K562 (cell line): ENCODE results near the gene BLZF1. TPM values are rescaled to one million over a fixed set of nuclear protein-coding genes. Genes with fewer than 3 reads are reported as not detected.

ENCODE experiments used
- BACH1 ChIP-seq: fragments of 200-800 bp; sonication (Bioruptor generic); IDR thresholded peaks from 2 replicates; pipeline ENCODE4 v1.6.1; 2016; ENCODE audit warnings: missing genetic modification characterization, missing compliant biosample characterization
- BCL6 ChIP-seq: fragments of 250-450 bp; sonication (Bioruptor Pico); IDR thresholded peaks from 2 replicates; pipeline ENCODE4 v1.4.0; 2020
- CBFB ChIP-seq: sonication (generic); formaldehyde crosslinking; IDR thresholded peaks from 2 replicates; pipeline ENCODE4 v1.4.0; 2020; ENCODE audit warnings: mild to moderate bottlenecking, missing genetic modification reagents
- CCAR2 ChIP-seq: fragments of 200-400 bp; formaldehyde crosslinking; IDR thresholded peaks from 2 replicates; pipeline ENCODE4 v1.6.1; 2017; ENCODE audit warnings: mild to moderate bottlenecking, low read depth, low read length
- FIP1L1 ChIP-seq: fragments of 200-400 bp; formaldehyde crosslinking; IDR thresholded peaks from 2 replicates; pipeline ENCODE4 v1.6.1; 2018; ENCODE audit warnings: mild to moderate bottlenecking, low read depth, low read length; ENCODE audit not compliant: poor library complexity, severe bottlenecking
- HBP1 ChIP-seq: fragments of 450-650 bp; formaldehyde crosslinking; IDR thresholded peaks from 2 replicates; pipeline ENCODE4 v1.4.0; 2022; ENCODE audit warnings: missing genetic modification characterization
- HNRNPH1 ChIP-seq: fragments of 200-400 bp; formaldehyde crosslinking; optimal IDR thresholded peaks from 2 replicates; pipeline ENCODE3; 2017; ENCODE audit warnings: low read depth, mild to moderate bottlenecking, low read length, moderate library complexity
- KDM4B ChIP-seq, 2 experiments: fragments of 450-650 bp in 1 of 2; sonication (generic) in 1 of 2; IDR thresholded peaks; 2 replicates each; pipeline ENCODE4 v1.6.1; 2016 to 2017; ENCODE audit warnings: borderline replicate concordance in 2 of 2, antibody characterized with exemption in 1 of 2, low read depth in 1 of 2, mild to moderate bottlenecking in 1 of 2
- KLF6 ChIP-seq: fragments of 250-450 bp; sonication (Bioruptor Pico); IDR thresholded peaks from 2 replicates; pipeline ENCODE4 v1.4.0; 2020; ENCODE audit warnings: mild to moderate bottlenecking, moderate library complexity, borderline replicate concordance
- MITF ChIP-seq: IDR thresholded peaks from 2 replicates; pipeline ENCODE4 v1.6.1; 2014; ENCODE audit warnings: antibody characterized with exemption
- NCOA4 ChIP-seq: fragments of 450-650 bp; IDR thresholded peaks from 2 replicates; pipeline ENCODE4 v1.6.1; 2018; ENCODE audit warnings: mild to moderate bottlenecking; ENCODE audit not compliant: partially characterized antibody
- NONO ChIP-seq, 2 experiments: fragments of 200-400 bp in 1 of 2; fragments of 450-650 bp in 1 of 2; formaldehyde crosslinking in 1 of 2; IDR thresholded peaks; 2 replicates each; pipeline ENCODE4 v1.6.1; 2017; ENCODE audit warnings: low read depth in 2 of 2, mild to moderate bottlenecking in 2 of 2, moderate library complexity in 2 of 2, low read length in 1 of 2
- PCBP2 ChIP-seq: fragments of 200-400 bp; formaldehyde crosslinking; IDR thresholded peaks from 2 replicates; pipeline ENCODE4 v1.6.1; 2018; ENCODE audit warnings: low read length, low read depth, mild to moderate bottlenecking, moderate library complexity; ENCODE audit not compliant: poor library complexity, severe bottlenecking
- POU5F1 ChIP-seq: fragments of 150-350 bp; IDR thresholded peaks from 2 replicates; pipeline ENCODE4 v1.6.1; 2014; ENCODE audit warnings: borderline replicate concordance, low read length, low read depth, mild to moderate bottlenecking; ENCODE audit not compliant: partially characterized antibody
- SIX5 ChIP-seq, 2 experiments: IDR thresholded peaks; 2 replicates each; pipeline ENCODE4 v1.6.1; 2011; ENCODE audit warnings: low read length in 2 of 2, borderline replicate concordance in 1 of 2, low read depth in 1 of 2, mild to moderate bottlenecking in 1 of 2, moderate library complexity in 1 of 2; ENCODE audit not compliant: insufficient read depth in 1 of 2
- SRSF3 ChIP-seq: fragments of 200-400 bp; formaldehyde crosslinking; IDR thresholded peaks from 2 replicates; pipeline ENCODE4 v1.6.1; 2016; ENCODE audit warnings: mild to moderate bottlenecking, low read length, moderate library complexity; ENCODE audit not compliant: insufficient read depth
- STAG1 ChIP-seq: sonication (generic); formaldehyde crosslinking; IDR thresholded peaks from 2 replicates; pipeline ENCODE4 v1.5.0; 2020; ENCODE audit warnings: missing genetic modification reagents, borderline replicate concordance
- TBL1XR1 ChIP-seq, 2 experiments: IDR thresholded peaks; 2 replicates each; pipeline ENCODE4 v1.6.1; 2012; ENCODE audit warnings: improper control_type of control experiment in 2 of 2, low read length in 2 of 2, mild to moderate bottlenecking in 1 of 2
- TRIM24 ChIP-seq, 2 experiments: fragments of 450-650 bp; IDR thresholded peaks; 2 replicates each; pipeline ENCODE4 v1.6.1; 2016
- ZEB2 ChIP-seq: fragments of 450-650 bp; IDR thresholded peaks from 2 replicates; pipeline ENCODE4 v1.6.1; 2016
- ZFPM2 ChIP-seq: fragments of 250-450 bp; sonication (Bioruptor Pico); IDR thresholded peaks from 2 replicates; pipeline ENCODE4 v1.5.1; 2022; ENCODE audit warnings: mild to moderate bottlenecking
- ZKSCAN3 ChIP-seq: fragments of 250-450 bp; sonication (Bioruptor Pico); IDR thresholded peaks from 2 replicates; pipeline ENCODE4 v1.4.0; 2020
- ZNF121 ChIP-seq: sonication (generic); formaldehyde crosslinking; conservative IDR thresholded peaks from 2 replicates; pipeline ENCODE4 v1.8.0; 2022; ENCODE audit warnings: missing genetic modification reagents
- ZNF146 ChIP-seq: IDR thresholded peaks from one replicate; pipeline ENCODE4 v1.6.1; 2018; ENCODE audit warnings: missing compliant biosample characterization; ENCODE audit not compliant: unreplicated experiment
- ZNF175 ChIP-seq: fragments of 200-800 bp; sonication (Bioruptor generic); IDR thresholded peaks from 2 replicates; pipeline ENCODE4 v1.6.1; 2016; ENCODE audit warnings: low read depth, mild to moderate bottlenecking, missing genetic modification characterization, missing compliant biosample characterization
- ZNF41 ChIP-seq: fragments of 250-450 bp; sonication (Bioruptor Pico); conservative IDR thresholded peaks from 2 replicates; pipeline ENCODE4 v1.4.0; 2020; ENCODE audit warnings: mild to moderate bottlenecking
- ZNF57 ChIP-seq: fragments of 450-650 bp; formaldehyde crosslinking; IDR thresholded peaks from 2 replicates; pipeline ENCODE4 v1.4.0; 2020; ENCODE audit warnings: mild to moderate bottlenecking, moderate library complexity
- polyA plus RNA-seq, 8 experiments: library from polyadenylated mRNA; depleted of rRNA in 4 of 8; stranded (reverse) in 5 of 8; unstranded in 3 of 8; fragments of >200 nt; fragmentation: Nextera tagmentation in 2 of 8; fragmentation: Illumina TruSeq in 1 of 8; extraction: Ambion mirVana in 2 of 8; extraction: Trizol in 1 of 8; gene quantifications; 2 replicates each; pipeline versions ENCODE4 v1.2.1 to v1.2.3, GENCODE V29; 2011 to 2014; ENCODE audit warnings: inconsistent platforms in 1 of 8, missing spikeins in 1 of 8
- total RNA-seq, 7 experiments: library from RNA; depleted of rRNA in 6 of 7; stranded (reverse); fragments of >200 nt in 6 of 7; fragmentation: Illumina TruSeq in 2 of 7; extraction: Trizol in 2 of 7; gene quantifications; 2 replicates each; pipeline versions ENCODE4 v1.2.1 to v1.2.3, GENCODE V29; 2011 to 2021; ENCODE audit warnings: low replicate concordance in 1 of 7

Gene BLZF1
- total and polyA plus RNA-seq, 9 of the 15 experiments (the other 6 are each of a cell fraction or from before 2014, with no cell fraction given): 20.5 to 32.8 (median 25.3) TPM

GRCh38 chr1:169367686-169368405 lies at the start of gene BLZF1, which contains the start of gene NME7 (continued):
- TF ChIP-seq MITF (no peak), CBFB (CRISPR knock-in tag) (no peak), HNRNPH1 (no peak), ZNF41 (CRISPR knock-in tag) (no peak), TBL1XR1 (IDR thresholded peaks at IDR 0.05; ENCODE audit: low read length in 2 of 2) (peak in 1 of 2 experiments; percentile 33; a peak in 2 of 4 replicates), NCOA4 (no peak), TRIM24 (IDR thresholded peaks at IDR 0.05) (no peak), KDM4B (IDR thresholded peaks at IDR 0.05; ENCODE audit: borderline replicate concordance in 2 of 2, low read depth in 1 of 2) (peak in 1 of 2 experiments; percentile 81; a peak in 1 of 4 replicates), KLF6 (CRISPR knock-in tag) (0 out of 2 replicates have a peak, but pooled peaks have one; percentile 30), ZEB2 (no peak; the same call in 1 of the 2 replicates), PCBP2 (no peak), BACH1 (0 out of 2 replicates have a peak, but pooled peaks have one; percentile 60), ZNF146 (CRISPR knock-in tag) (no peak), POU5F1 (no peak), ZNF57 (no peak), ZNF175 (0 out of 2 replicates have a peak, but pooled peaks have one; percentile 49), STAG1 (CRISPR knock-in tag) (no peak), ZKSCAN3 (CRISPR knock-in tag) (no peak), BCL6 (CRISPR knock-in tag) (no peak), ZFPM2 (CRISPR knock-in tag) (no peak), ZNF121 (CRISPR knock-in tag) (no peak), NONO (IDR thresholded peaks at IDR 0.05; ENCODE audit: low read depth in 2 of 2, low read length in 1 of 2) (no peak; a peak in 1 of 4 replicates), HBP1 (no peak), CCAR2 (no peak), FIP1L1 (no peak), SIX5 (IDR thresholded peaks at IDR 0.05; ENCODE audit: borderline replicate concordance in 1 of 2, insufficient read depth in 1 of 2, low read depth in 1 of 2, low read length in 2 of 2) (0 out of 4 replicates have a peak, but pooled peaks of 1 of the 2 experiments have one; percentile 15), SRSF3 (no peak)
